OCI-LY1 (cell line): ENCODE measurements around the gene C11orf42.

Source experiments
- CTCF ChIP-seq: fragments of 200-600 bp; sonication (generic), shearing (Covaris generic); IDR thresholded peaks from 2 replicates; pipeline ENCODE4 v1.5.1; 2017; ENCODE audit warnings: mild to moderate bottlenecking, antibody characterized with exemption, low read length, moderate library complexity, mixed read lengths
- EZH2 ChIP-seq: fragments of 200-600 bp; sonication (generic), shearing (Covaris generic); IDR thresholded peaks from 2 replicates; pipeline ENCODE4 v1.8.0; 2017; ENCODE audit warnings: borderline replicate concordance, mixed run types, mild to moderate bottlenecking, antibody characterized with exemption, low read length, moderate library complexity, mixed read lengths

GRCh38 chr11:6245536-6245935 is 40.2 kb downstream of the C11orf42 start:
- TF ChIP-seq EZH2 (no peak), CTCF (no peak)
